Measurements from ENCODE around the gene ACTR1A. TPM values are rescaled to one million over a fixed set of nuclear protein-coding genes. Genes with fewer than 3 reads are reported as not detected.

ACTR1A gene
- total and polyA plus RNA-seq, 7 donors, result 48.6 to 146 (median 124) TPM

GRCh38 chr10:102462512-102463054 lies 39.9 kb downstream of the ACTR1A start:
- Histone ChIP-seq H3K4me3 (no peak overlapping the region), H3K9me3 (no peaks in the 10 kb centered on the region), H3K36me3 (no peaks in the 10 kb centered on the region), H3K27ac (no peak overlapping the region), H3K4me1 (peaks cover 0 to 22% (median 12%) of the 10 kb centered on the region in 4 donors), H3K27me3 (no peaks in the 10 kb centered on the region)
- TF ChIP-seq, protein P1, sequence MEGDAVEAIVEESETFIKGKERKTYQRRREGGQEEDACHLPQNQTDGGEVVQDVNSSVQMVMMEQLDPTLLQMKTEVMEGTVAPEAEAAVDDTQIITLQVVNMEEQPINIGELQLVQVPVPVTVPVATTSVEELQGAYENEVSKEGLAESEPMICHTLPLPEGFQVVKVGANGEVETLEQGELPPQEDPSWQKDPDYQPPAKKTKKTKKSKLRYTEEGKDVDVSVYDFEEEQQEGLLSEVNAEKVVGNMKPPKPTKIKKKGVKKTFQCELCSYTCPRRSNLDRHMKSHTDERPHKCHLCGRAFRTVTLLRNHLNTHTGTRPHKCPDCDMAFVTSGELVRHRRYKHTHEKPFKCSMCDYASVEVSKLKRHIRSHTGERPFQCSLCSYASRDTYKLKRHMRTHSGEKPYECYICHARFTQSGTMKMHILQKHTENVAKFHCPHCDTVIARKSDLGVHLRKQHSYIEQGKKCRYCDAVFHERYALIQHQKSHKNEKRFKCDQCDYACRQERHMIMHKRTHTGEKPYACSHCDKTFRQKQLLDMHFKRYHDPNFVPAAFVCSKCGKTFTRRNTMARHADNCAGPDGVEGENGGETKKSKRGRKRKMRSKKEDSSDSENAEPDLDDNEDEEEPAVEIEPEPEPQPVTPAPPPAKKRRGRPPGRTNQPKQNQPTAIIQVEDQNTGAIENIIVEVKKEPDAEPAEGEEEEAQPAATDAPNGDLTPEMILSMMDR (IDR thresholded peaks at IDR 0.05), result no peak
- no peak for DNase-seq
- WGBS, 2 donors, result 66 to 71% methylated on average over 6 of the region's 6 CpGs
- intact Hi-C loops (cut with DNase I), result no loop called here

DNA sequence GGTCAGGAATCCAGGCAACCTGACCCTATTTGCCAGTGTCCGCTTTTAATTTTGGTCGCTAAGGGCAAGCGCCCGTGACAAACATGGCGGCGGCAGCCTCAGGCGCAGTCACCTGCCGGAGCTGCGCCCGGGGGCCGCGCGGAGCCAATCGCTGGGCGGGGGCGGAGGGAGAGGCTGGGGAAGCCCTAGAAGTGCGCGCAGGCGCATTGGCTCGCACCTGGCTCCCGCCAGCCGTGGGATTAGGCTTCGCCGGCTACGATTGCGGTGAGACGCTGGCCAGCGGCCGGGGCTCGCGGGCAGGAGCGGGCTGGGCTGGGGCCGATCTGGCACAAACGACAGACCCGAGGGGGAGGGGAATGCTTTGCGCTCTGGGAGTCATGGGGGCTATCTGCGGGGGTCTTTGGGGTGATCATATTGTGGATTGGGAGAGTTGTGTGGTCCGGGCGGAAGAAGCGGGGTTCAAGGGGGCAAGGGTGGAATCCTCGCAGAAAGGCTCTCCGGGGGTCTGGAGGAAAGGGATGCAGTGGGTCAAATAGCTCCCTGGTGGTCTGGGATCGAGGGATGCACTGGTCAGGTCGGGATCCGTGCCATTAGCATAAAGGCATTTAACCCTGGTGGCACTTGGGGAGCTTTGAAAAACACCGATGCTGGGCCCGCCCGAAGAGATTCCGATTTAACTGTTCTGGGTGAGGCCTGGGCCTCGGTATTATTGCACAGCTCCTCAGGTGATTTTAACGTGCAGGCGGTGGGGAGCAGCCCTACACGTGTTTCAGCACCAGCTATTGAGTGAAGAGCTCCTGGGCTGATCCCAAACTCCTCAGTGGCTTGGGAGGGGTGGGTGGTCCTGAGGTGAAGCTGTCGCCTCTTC lies 41.1 kb downstream of the ACTR1A start:
- H3K27ac ChIP-seq, result peak overlapping the region in 3 of 4 donors; percentile 40 to 67 (median 61)
- H3K9me3 ChIP-seq, result no peaks in the 10 kb centered on the region
- intact Hi-C loops (cut with DNase I), result no loop called here
- H3K4me1 ChIP-seq, result peaks cover 0 to 22% (median 12%) of the 10 kb centered on the region in 4 donors
- WGBS, 2 donors, result 1 to 3% methylated on average over 54 of the region's 54 CpGs
- peak overlapping the region; percentile 43 to 71 (median 58) for H3K4me3 ChIP-seq
- no peaks in the 10 kb centered on the region for H3K27me3 ChIP-seq
- peak in 3 of 4 donors; percentile 40 to 50 (median 46) for TF ChIP-seq POLR2AphosphoS5 (IDR thresholded peaks at IDR 0.05)
- no peak for TF ChIP-seq POLR2A (IDR thresholded peaks at IDR 0.05)
- no peaks in the 10 kb centered on the region for H3K36me3 ChIP-seq
- peak; percentile 96 for DNase-seq

GRCh38 chr10:102460836-102461186 lies 41.7 kb downstream of the ACTR1A start:
- H3K27me3 ChIP-seq, result no peaks in the 10 kb centered on the region
- no peaks in the 10 kb centered on the region for H3K36me3 ChIP-seq
- peak overlapping the region in 3 of 4 donors; percentile 40 to 67 (median 61) for H3K27ac ChIP-seq
- peak overlapping the region; percentile 43 to 71 (median 58) for H3K4me3 ChIP-seq
- TF ChIP-seq, protein P1 (IDR thresholded peaks at IDR 0.05), result no peak
- TF ChIP-seq POLR2AphosphoS5 (IDR thresholded peaks at IDR 0.05), result no peak
- no peak for TF ChIP-seq POLR2A (IDR thresholded peaks at IDR 0.05)
- no peak for TF ChIP-seq EP300 (IDR thresholded peaks at IDR 0.05)
- no peaks in the 10 kb centered on the region for H3K9me3 ChIP-seq
- no peak for DNase-seq
- 12 to 27% methylated on average over 8 of the region's 8 CpGs for WGBS, 2 donors
- peaks cover 0 to 22% (median 12%) of the 10 kb centered on the region in 4 donors for H3K4me1 ChIP-seq
- intact Hi-C loops (cut with DNase I), result no loop called here

GRCh38 chr10:102458656-102459055 lies 43.9 kb downstream of the ACTR1A start:
- 77 to 82% methylated on average over 4 of the region's 4 CpGs for WGBS, 2 donors
- no peak for TF ChIP-seq POLR2AphosphoS5 (IDR thresholded peaks at IDR 0.05)
- TF ChIP-seq EP300 (IDR thresholded peaks at IDR 0.05), result no peak
- no peak for TF ChIP-seq POLR2A (IDR thresholded peaks at IDR 0.05)
- TF ChIP-seq, protein P1 (IDR thresholded peaks at IDR 0.05), result no peak
- H3K36me3 ChIP-seq, result no peaks in the 10 kb centered on the region

GRCh38 chr10:102457591-102458150 lies 44.8 kb downstream of the ACTR1A start:
- 89% methylated on average over 9 of the region's 9 CpGs for WGBS, 2 donors
- no peak for DNase-seq
- H3K4me1 ChIP-seq, result peaks cover 0 to 19% (median 12%) of the 10 kb centered on the region in 4 donors
- H3K9me3 ChIP-seq, result no peaks in the 10 kb centered on the region
- TF ChIP-seq EP300 (IDR thresholded peaks at IDR 0.05), result no peak
- TF ChIP-seq, protein P1 (IDR thresholded peaks at IDR 0.05), result no peak
- no peak for TF ChIP-seq POLR2AphosphoS5 (IDR thresholded peaks at IDR 0.05)
- TF ChIP-seq POLR2A (IDR thresholded peaks at IDR 0.05), result no peak
- no peaks in the 10 kb centered on the region for H3K27me3 ChIP-seq
- no peaks in the 10 kb centered on the region for H3K36me3 ChIP-seq
- intact Hi-C loops (cut with DNase I), result no loop called here
- no peak overlapping the region for H3K4me3 ChIP-seq
- no peak overlapping the region for H3K27ac ChIP-seq

More at GRCh38 chr10:102458656-102459055, 43.9 kb downstream of the ACTR1A start:
- intact Hi-C loops (cut with DNase I), result no loop called here
- H3K27ac ChIP-seq, result no peak overlapping the region
- no peaks in the 10 kb centered on the region for H3K27me3 ChIP-seq
- peaks cover 0 to 22% (median 12%) of the 10 kb centered on the region in 4 donors for H3K4me1 ChIP-seq
- no peaks in the 10 kb centered on the region for H3K9me3 ChIP-seq
- no peak overlapping the region for H3K4me3 ChIP-seq
- no peak for DNase-seq
